GM12878 (cell line): ENCODE results near the gene TMEM214.

Source experiments
- ASH2L ChIP-seq: fragments of 300-600, 200-600 bp; sonication (generic); IDR thresholded peaks from 2 replicates; pipeline ENCODE4 v1.6.1; 2017; ENCODE audit warnings: low read depth, mild to moderate bottlenecking, borderline replicate concordance
- CHD2 ChIP-seq: IDR thresholded peaks from 2 replicates; pipeline ENCODE4 v1.6.1; 2011; ENCODE audit warnings: low read depth, low read length, improper control_type of control experiment, borderline replicate concordance
- EZH2 ChIP-seq: IDR thresholded peaks from 2 replicates; pipeline ENCODE4 v1.6.1; 2012; ENCODE audit warnings: low read depth, mild to moderate bottlenecking, control low read depth, inconsistent platforms, low read length, borderline replicate concordance; ENCODE audit not compliant: control insufficient read depth
- POLR2AphosphoS5 ChIP-seq: IDR thresholded peaks from 2 replicates; pipeline ENCODE4 v1.6.1; 2011; ENCODE audit warnings: mild to moderate bottlenecking, low read length, inconsistent platforms
- RFX5 ChIP-seq: IDR thresholded peaks from 2 replicates; pipeline ENCODE4 v1.6.1; 2011; ENCODE audit warnings: low read depth, low read length, improper control_type of control experiment
- TARDBP ChIP-seq: IDR thresholded peaks from 2 replicates; pipeline ENCODE4 v1.6.1; 2016; ENCODE audit warnings: borderline replicate concordance
- ZNF384 ChIP-seq: IDR thresholded peaks from 2 replicates; pipeline ENCODE4 v1.6.1; 2012; ENCODE audit warnings: low read depth, mild to moderate bottlenecking, low read length, improper control_type of control experiment, borderline replicate concordance
- TF ChIP-seq, protein P1 (sequence below): IDR thresholded peaks from 2 replicates; pipeline ENCODE4 v1.6.1; 2011; ENCODE audit warnings: mild to moderate bottlenecking, low read depth, low read length, moderate library complexity; ENCODE audit not compliant: insufficient replicate concordance
- TF ChIP-seq, protein P2 (sequence below): fragments of 450-650 bp; IDR thresholded peaks from 2 replicates; pipeline ENCODE4 v1.6.1; 2017; ENCODE audit warnings: mild to moderate bottlenecking, moderate library complexity
- TF ChIP-seq, protein P3 (sequence below): IDR thresholded peaks from 2 replicates; pipeline ENCODE4 v1.6.1; 2012; ENCODE audit warnings: mild to moderate bottlenecking, low read depth, low read length
- TF ChIP-seq, protein P4 (sequence below), 3 experiments: IDR thresholded peaks in 2 of 3; conservative IDR thresholded peaks in 1 of 3; 2 replicates each; pipeline ENCODE4 v1.5.1; 2011; ENCODE audit warnings: low read depth in 3 of 3, low read length in 3 of 3, mild to moderate bottlenecking in 3 of 3, control low read depth in 2 of 3, moderate library complexity in 2 of 3, inconsistent platforms in 1 of 3, mixed read lengths in 1 of 3; ENCODE audit not compliant: control insufficient read depth in 2 of 3, insufficient read depth in 1 of 3; ENCODE audit errors: extremely low read depth in 1 of 3
- TF ChIP-seq, protein P5 (sequence below): IDR thresholded peaks from 2 replicates; pipeline ENCODE4 v1.6.1; 2011; ENCODE audit warnings: low read depth, mild to moderate bottlenecking, low read length, moderate library complexity, borderline replicate concordance; ENCODE audit errors: extremely low read depth
- TF ChIP-seq, protein P6 (sequence below): fragments of 450-650 bp; IDR thresholded peaks from 2 replicates; pipeline ENCODE4 v1.6.1; 2017; ENCODE audit warnings: mild to moderate bottlenecking

- TF ChIP-seq, protein P1, sequence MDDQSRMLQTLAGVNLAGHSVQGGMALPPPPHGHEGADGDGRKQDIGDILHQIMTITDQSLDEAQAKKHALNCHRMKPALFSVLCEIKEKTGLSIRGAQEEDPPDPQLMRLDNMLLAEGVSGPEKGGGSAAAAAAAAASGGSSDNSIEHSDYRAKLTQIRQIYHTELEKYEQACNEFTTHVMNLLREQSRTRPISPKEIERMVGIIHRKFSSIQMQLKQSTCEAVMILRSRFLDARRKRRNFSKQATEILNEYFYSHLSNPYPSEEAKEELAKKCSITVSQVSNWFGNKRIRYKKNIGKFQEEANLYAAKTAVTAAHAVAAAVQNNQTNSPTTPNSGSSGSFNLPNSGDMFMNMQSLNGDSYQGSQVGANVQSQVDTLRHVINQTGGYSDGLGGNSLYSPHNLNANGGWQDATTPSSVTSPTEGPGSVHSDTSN, result no peak
- no peak for TF ChIP-seq ASH2L
- TF ChIP-seq, protein P2, sequence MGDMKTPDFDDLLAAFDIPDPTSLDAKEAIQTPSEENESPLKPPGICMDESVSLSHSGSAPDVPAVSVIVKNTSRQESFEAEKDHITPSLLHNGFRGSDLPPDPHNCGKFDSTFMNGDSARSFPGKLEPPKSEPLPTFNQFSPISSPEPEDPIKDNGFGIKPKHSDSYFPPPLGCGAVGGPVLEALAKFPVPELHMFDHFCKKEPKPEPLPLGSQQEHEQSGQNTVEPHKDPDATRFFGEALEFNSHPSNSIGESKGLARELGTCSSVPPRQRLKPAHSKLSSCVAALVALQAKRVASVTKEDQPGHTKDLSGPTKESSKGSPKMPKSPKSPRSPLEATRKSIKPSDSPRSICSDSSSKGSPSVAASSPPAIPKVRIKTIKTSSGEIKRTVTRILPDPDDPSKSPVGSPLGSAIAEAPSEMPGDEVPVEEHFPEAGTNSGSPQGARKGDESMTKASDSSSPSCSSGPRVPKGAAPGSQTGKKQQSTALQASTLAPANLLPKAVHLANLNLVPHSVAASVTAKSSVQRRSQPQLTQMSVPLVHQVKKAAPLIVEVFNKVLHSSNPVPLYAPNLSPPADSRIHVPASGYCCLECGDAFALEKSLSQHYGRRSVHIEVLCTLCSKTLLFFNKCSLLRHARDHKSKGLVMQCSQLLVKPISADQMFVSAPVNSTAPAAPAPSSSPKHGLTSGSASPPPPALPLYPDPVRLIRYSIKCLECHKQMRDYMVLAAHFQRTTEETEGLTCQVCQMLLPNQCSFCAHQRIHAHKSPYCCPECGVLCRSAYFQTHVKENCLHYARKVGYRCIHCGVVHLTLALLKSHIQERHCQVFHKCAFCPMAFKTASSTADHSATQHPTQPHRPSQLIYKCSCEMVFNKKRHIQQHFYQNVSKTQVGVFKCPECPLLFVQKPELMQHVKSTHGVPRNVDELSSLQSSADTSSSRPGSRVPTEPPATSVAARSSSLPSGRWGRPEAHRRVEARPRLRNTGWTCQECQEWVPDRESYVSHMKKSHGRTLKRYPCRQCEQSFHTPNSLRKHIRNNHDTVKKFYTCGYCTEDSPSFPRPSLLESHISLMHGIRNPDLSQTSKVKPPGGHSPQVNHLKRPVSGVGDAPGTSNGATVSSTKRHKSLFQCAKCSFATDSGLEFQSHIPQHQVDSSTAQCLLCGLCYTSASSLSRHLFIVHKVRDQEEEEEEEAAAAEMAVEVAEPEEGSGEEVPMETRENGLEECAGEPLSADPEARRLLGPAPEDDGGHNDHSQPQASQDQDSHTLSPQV, result no peak
- no peak for TF ChIP-seq EZH2
- TF ChIP-seq, protein P3, sequence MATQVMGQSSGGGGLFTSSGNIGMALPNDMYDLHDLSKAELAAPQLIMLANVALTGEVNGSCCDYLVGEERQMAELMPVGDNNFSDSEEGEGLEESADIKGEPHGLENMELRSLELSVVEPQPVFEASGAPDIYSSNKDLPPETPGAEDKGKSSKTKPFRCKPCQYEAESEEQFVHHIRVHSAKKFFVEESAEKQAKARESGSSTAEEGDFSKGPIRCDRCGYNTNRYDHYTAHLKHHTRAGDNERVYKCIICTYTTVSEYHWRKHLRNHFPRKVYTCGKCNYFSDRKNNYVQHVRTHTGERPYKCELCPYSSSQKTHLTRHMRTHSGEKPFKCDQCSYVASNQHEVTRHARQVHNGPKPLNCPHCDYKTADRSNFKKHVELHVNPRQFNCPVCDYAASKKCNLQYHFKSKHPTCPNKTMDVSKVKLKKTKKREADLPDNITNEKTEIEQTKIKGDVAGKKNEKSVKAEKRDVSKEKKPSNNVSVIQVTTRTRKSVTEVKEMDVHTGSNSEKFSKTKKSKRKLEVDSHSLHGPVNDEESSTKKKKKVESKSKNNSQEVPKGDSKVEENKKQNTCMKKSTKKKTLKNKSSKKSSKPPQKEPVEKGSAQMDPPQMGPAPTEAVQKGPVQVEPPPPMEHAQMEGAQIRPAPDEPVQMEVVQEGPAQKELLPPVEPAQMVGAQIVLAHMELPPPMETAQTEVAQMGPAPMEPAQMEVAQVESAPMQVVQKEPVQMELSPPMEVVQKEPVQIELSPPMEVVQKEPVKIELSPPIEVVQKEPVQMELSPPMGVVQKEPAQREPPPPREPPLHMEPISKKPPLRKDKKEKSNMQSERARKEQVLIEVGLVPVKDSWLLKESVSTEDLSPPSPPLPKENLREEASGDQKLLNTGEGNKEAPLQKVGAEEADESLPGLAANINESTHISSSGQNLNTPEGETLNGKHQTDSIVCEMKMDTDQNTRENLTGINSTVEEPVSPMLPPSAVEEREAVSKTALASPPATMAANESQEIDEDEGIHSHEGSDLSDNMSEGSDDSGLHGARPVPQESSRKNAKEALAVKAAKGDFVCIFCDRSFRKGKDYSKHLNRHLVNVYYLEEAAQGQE, result no peak
- TF ChIP-seq, protein P4, sequence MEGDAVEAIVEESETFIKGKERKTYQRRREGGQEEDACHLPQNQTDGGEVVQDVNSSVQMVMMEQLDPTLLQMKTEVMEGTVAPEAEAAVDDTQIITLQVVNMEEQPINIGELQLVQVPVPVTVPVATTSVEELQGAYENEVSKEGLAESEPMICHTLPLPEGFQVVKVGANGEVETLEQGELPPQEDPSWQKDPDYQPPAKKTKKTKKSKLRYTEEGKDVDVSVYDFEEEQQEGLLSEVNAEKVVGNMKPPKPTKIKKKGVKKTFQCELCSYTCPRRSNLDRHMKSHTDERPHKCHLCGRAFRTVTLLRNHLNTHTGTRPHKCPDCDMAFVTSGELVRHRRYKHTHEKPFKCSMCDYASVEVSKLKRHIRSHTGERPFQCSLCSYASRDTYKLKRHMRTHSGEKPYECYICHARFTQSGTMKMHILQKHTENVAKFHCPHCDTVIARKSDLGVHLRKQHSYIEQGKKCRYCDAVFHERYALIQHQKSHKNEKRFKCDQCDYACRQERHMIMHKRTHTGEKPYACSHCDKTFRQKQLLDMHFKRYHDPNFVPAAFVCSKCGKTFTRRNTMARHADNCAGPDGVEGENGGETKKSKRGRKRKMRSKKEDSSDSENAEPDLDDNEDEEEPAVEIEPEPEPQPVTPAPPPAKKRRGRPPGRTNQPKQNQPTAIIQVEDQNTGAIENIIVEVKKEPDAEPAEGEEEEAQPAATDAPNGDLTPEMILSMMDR (IDR thresholded peaks at IDR 0.05 in 2 of 3, conservative IDR thresholded peaks at IDR 0.05 in 1 of 3; ENCODE audit: control insufficient read depth in 2 of 3, extremely low read depth in 1 of 3, insufficient read depth in 1 of 3, low read depth in 3 of 3, low read length in 3 of 3), result no peak
- TF ChIP-seq, protein P5, sequence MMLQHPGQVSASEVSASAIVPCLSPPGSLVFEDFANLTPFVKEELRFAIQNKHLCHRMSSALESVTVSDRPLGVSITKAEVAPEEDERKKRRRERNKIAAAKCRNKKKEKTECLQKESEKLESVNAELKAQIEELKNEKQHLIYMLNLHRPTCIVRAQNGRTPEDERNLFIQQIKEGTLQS, result no peak
- TF ChIP-seq, protein P6, sequence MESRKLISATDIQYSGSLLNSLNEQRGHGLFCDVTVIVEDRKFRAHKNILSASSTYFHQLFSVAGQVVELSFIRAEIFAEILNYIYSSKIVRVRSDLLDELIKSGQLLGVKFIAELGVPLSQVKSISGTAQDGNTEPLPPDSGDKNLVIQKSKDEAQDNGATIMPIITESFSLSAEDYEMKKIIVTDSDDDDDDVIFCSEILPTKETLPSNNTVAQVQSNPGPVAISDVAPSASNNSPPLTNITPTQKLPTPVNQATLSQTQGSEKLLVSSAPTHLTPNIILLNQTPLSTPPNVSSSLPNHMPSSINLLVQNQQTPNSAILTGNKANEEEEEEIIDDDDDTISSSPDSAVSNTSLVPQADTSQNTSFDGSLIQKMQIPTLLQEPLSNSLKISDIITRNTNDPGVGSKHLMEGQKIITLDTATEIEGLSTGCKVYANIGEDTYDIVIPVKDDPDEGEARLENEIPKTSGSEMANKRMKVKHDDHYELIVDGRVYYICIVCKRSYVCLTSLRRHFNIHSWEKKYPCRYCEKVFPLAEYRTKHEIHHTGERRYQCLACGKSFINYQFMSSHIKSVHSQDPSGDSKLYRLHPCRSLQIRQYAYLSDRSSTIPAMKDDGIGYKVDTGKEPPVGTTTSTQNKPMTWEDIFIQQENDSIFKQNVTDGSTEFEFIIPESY, result no peak
- TF ChIP-seq ZNF384, result no peak
- no peak for TF ChIP-seq CHD2
- no peak for TF ChIP-seq RFX5
- no peak for TF ChIP-seq POLR2AphosphoS5
- TF ChIP-seq TARDBP, result no peak
Measured at GRCh38 chr2:27027211-27027651, 5.5 kb upstream of the TMEM214 start.
